K562 (cell line): ENCODE measurements around the gene PRKAG2. TPM values are rescaled to one million over a fixed set of nuclear protein-coding genes. Genes with fewer than 3 reads are reported as not detected.

Experiments used
- BRF2 ChIP-seq: IDR thresholded peaks from 3 replicates; pipeline ENCODE4 v1.6.1; 2011; ENCODE audit warnings: borderline replicate concordance, mild to moderate bottlenecking; ENCODE audit not compliant: insufficient read length, insufficient read depth
- CTCFL ChIP-seq: IDR thresholded peaks from 2 replicates; pipeline ENCODE4 v1.6.1; 2011; ENCODE audit warnings: borderline replicate concordance, low read depth, mild to moderate bottlenecking, moderate library complexity, low read length; ENCODE audit not compliant: insufficient read depth, poor library complexity, severe bottlenecking
- DACH1 ChIP-seq: fragments of 450-650 bp; IDR thresholded peaks from 2 replicates; pipeline ENCODE4 v1.6.1; 2018; ENCODE audit not compliant: partially characterized antibody
- ILK ChIP-seq: fragments of 450-650 bp; IDR thresholded peaks from 2 replicates; pipeline ENCODE4 v1.6.1; 2016; ENCODE audit warnings: missing genetic modification characterization, low read depth, mild to moderate bottlenecking, missing compliant biosample characterization, moderate library complexity, borderline replicate concordance
- KAT2B ChIP-seq: IDR thresholded peaks from one replicate; pipeline ENCODE4 v1.6.1; 2012; ENCODE audit warnings: low read depth, mild to moderate bottlenecking, control low read depth, inconsistent platforms, low read length, moderate library complexity
- KDM2B ChIP-seq: fragments of 250-450 bp; sonication (Bioruptor Pico); IDR thresholded peaks from 2 replicates; pipeline ENCODE4 v1.8.0; 2021; ENCODE audit warnings: mild to moderate bottlenecking, moderate library complexity
- LCOR ChIP-seq: sonication (generic); formaldehyde crosslinking; IDR thresholded peaks from 2 replicates; pipeline ENCODE4 v1.8.0; 2022; ENCODE audit warnings: mild to moderate bottlenecking, missing genetic modification reagents
- MXI1 ChIP-seq: IDR thresholded peaks from 2 replicates; pipeline ENCODE4 v1.6.1; 2011; ENCODE audit warnings: low read depth, mild to moderate bottlenecking, improper control_type of control experiment, low read length
- POLR2H ChIP-seq: IDR thresholded peaks from 2 replicates; pipeline ENCODE4 v1.6.1; 2016; ENCODE audit warnings: missing genetic modification characterization, low read depth, mild to moderate bottlenecking, control low read depth, missing compliant biosample characterization, moderate library complexity
- SIX5 ChIP-seq, 2 experiments: IDR thresholded peaks; 2 replicates each; pipeline ENCODE4 v1.6.1; 2011; ENCODE audit warnings: low read length in 2 of 2, borderline replicate concordance in 1 of 2, low read depth in 1 of 2, mild to moderate bottlenecking in 1 of 2, moderate library complexity in 1 of 2; ENCODE audit not compliant: insufficient read depth in 1 of 2
- SMC3 ChIP-seq: conservative IDR thresholded peaks from 2 replicates; pipeline ENCODE4 v1.6.1; 2011; ENCODE audit warnings: low read depth, low read length, improper control_type of control experiment; ENCODE audit not compliant: insufficient read depth
- SNAPC5 ChIP-seq: fragments of 250-450 bp; sonication (Bioruptor Pico); IDR thresholded peaks from 2 replicates; pipeline ENCODE4 v1.8.0; 2021; ENCODE audit warnings: moderate library complexity, mild to moderate bottlenecking, inconsistent platforms
- STAT5A ChIP-seq: IDR thresholded peaks from 2 replicates; pipeline ENCODE4 v1.6.1; 2012; ENCODE audit warnings: low read length, inconsistent platforms, borderline replicate concordance
- STAT5B ChIP-seq: fragments of 250-450 bp; sonication (Bioruptor Pico); IDR thresholded peaks from 2 replicates; pipeline ENCODE4 v1.8.0; 2021; ENCODE audit warnings: mild to moderate bottlenecking, inconsistent platforms
- TBP ChIP-seq: optimal IDR thresholded peaks from 2 replicates; pipeline ENCODE3; 2011; ENCODE audit warnings: low read depth, low read length, improper control_type of control experiment
- TEAD1 ChIP-seq, 2 experiments: fragments of 450-650 bp in 1 of 2; sonication (generic) in 1 of 2; formaldehyde crosslinking; IDR thresholded peaks; 2 replicates each; pipeline versions ENCODE4 v1.4.0 to v1.8.0; 2020 to 2022; ENCODE audit warnings: mild to moderate bottlenecking in 2 of 2, missing genetic modification reagents in 1 of 2
- TFE3 ChIP-seq: fragments of 450-650 bp; formaldehyde crosslinking; IDR thresholded peaks from 2 replicates; pipeline ENCODE4 v1.4.0; 2020; ENCODE audit warnings: mild to moderate bottlenecking, mixed read lengths
- ZBTB1 ChIP-seq: sonication (generic); formaldehyde crosslinking; IDR thresholded peaks from 2 replicates; pipeline ENCODE4 v1.8.1; 2023; ENCODE audit warnings: missing genetic modification reagents, low read depth, mild to moderate bottlenecking, borderline replicate concordance
- ZBTB17 ChIP-seq: fragments of 450-650 bp; formaldehyde crosslinking; IDR thresholded peaks from 2 replicates; pipeline ENCODE4 v1.4.0; 2020; ENCODE audit warnings: mild to moderate bottlenecking
- ZFP30 ChIP-seq: fragments of 250-450 bp; sonication (Bioruptor Pico); IDR thresholded peaks from 2 replicates; pipeline ENCODE4 v1.8.0; 2022; ENCODE audit warnings: moderate library complexity, mild to moderate bottlenecking, inconsistent platforms, borderline replicate concordance
- ZFX ChIP-seq: sonication (generic); formaldehyde crosslinking; IDR thresholded peaks from 2 replicates; pipeline ENCODE4 v1.8.0; 2022; ENCODE audit warnings: mild to moderate bottlenecking, missing genetic modification reagents, moderate library complexity
- ZNF263 ChIP-seq: sonication (generic); formaldehyde crosslinking; IDR thresholded peaks from 2 replicates; pipeline ENCODE4 v1.8.0; 2022; ENCODE audit warnings: mild to moderate bottlenecking, missing genetic modification reagents, borderline replicate concordance
- ZNF324 ChIP-seq: fragments of 250-450 bp; sonication (Bioruptor Pico); IDR thresholded peaks from 2 replicates; pipeline ENCODE4 v1.4.0; 2020; ENCODE audit warnings: mild to moderate bottlenecking
- ZNF780A ChIP-seq: fragments of 250-450 bp; sonication (Bioruptor Pico); IDR thresholded peaks from 2 replicates; pipeline ENCODE4 v1.5.0; 2021; ENCODE audit warnings: mild to moderate bottlenecking
- polyA plus RNA-seq, 8 experiments: library from polyadenylated mRNA; depleted of rRNA in 4 of 8; stranded (reverse) in 5 of 8; unstranded in 3 of 8; fragments of >200 nt; fragmentation: Nextera tagmentation in 2 of 8; fragmentation: Illumina TruSeq in 1 of 8; extraction: Ambion mirVana in 2 of 8; extraction: Trizol in 1 of 8; gene quantifications; 2 replicates each; pipeline versions ENCODE4 v1.2.1 to v1.2.3, GENCODE V29; 2011 to 2014; ENCODE audit warnings: inconsistent platforms in 1 of 8, missing spikeins in 1 of 8
- total RNA-seq, 7 experiments: library from RNA; depleted of rRNA in 6 of 7; stranded (reverse); fragments of >200 nt in 6 of 7; fragmentation: Illumina TruSeq in 2 of 7; extraction: Trizol in 2 of 7; gene quantifications; 2 replicates each; pipeline versions ENCODE4 v1.2.1 to v1.2.3, GENCODE V29; 2011 to 2021; ENCODE audit warnings: low replicate concordance in 1 of 7

Gene PRKAG2
- total and polyA plus RNA-seq, 9 of the 15 experiments (the other 6 are each of a cell fraction or from before 2014, with no cell fraction given): 0.99 to 5.6 (median 3.3) TPM

GRCh38 chr7:151519765-151520418 is 357.0 kb downstream of the PRKAG2 start, which contains the start of gene RHEB (continued):
- TF ChIP-seq ZNF263 (CRISPR knock-in tag) (no peak), KDM2B (peak; percentile 69; the same call in 1 of the 2 replicates), ZFP30 (CRISPR knock-in tag) (no peak), POLR2H (tag) (peak; percentile 88), SMC3 (no peak), STAT5B (CRISPR knock-in tag) (no peak), KAT2B (no peak), LCOR (peak; percentile 91; the same call in 1 of the 2 replicates), TFE3 (CRISPR knock-in tag) (peak; percentile 58; the same call in 1 of the 2 replicates), SIX5 (IDR thresholded peaks at IDR 0.05; ENCODE audit: borderline replicate concordance in 1 of 2, insufficient read depth in 1 of 2, low read depth in 1 of 2, low read length in 2 of 2) (no peak), ILK (tag) (no peak), STAT5A (no peak), ZFX (CRISPR knock-in tag) (no peak), SNAPC5 (CRISPR knock-in tag) (no peak), TBP (no peak), ZNF324 (CRISPR knock-in tag) (no peak), TEAD1 (CRISPR knock-in tag; IDR thresholded peaks at IDR 0.05) (peak in 1 of 2 experiments; percentile 80; a peak in 1 of 4 replicates), ZBTB17 (CRISPR knock-in tag) (no peak), CTCFL (no peak), ZBTB1 (CRISPR knock-in tag) (peak; percentile 62; the same call in 1 of the 2 replicates), BRF2 (no peak), ZNF780A (CRISPR knock-in tag) (no peak), DACH1 (no peak), MXI1 (no peak)
